Progenitor cell of endocrine pancreas (in vitro differentiated cells): ENCODE data around the gene PTPRK. TPM values are rescaled to one million over a fixed set of nuclear protein-coding genes. Genes with fewer than 3 reads are reported as not detected.

ENCODE experiments used
- DNase-seq: peaks from one replicate; pipeline ENCODE4 v3.0.0; 2021; ENCODE audit warnings: low spot score; ENCODE audit not compliant: unreplicated experiment
- H3K27ac Mint-ChIP-seq: 2 replicates; pipeline ENCODE4 v1.8.0; 2021; ENCODE audit warnings: mild to moderate bottlenecking, moderate library complexity, mixed read lengths
- H3K27me3 Mint-ChIP-seq: 2 replicates; pipeline ENCODE4 v1.8.0; 2021; ENCODE audit warnings: mixed read lengths
- H3K36me3 Mint-ChIP-seq: 2 replicates; pipeline ENCODE4 v1.8.0; 2022; ENCODE audit warnings: mixed read lengths; ENCODE audit not compliant: insufficient read depth
- H3K4me1 Mint-ChIP-seq: 2 replicates; pipeline ENCODE4 v1.8.0; 2021; ENCODE audit warnings: low read depth, mixed read lengths
- H3K4me3 Mint-ChIP-seq: 2 replicates; pipeline ENCODE4 v1.8.0; 2021; ENCODE audit warnings: low read depth, mild to moderate bottlenecking, moderate library complexity, mixed read lengths
- H3K9me3 Mint-ChIP-seq: 2 replicates; pipeline ENCODE4 v1.8.0; 2021; ENCODE audit warnings: low read depth, mixed read lengths
- total RNA-seq: library from RNA; stranded (reverse); gene quantifications from 2 replicates; pipeline ENCODE4 v1.2.1, GENCODE V29; 2021
- TF ChIP-seq, protein P1 (sequence below): fragments of 200-600 bp; sonication (generic); IDR thresholded peaks from one replicate; pipeline ENCODE4 v1.5.0; 2021; ENCODE audit warnings: antibody characterized with exemption, mild to moderate bottlenecking; ENCODE audit not compliant: unreplicated experiment

PTPRK gene
- total RNA-seq, 1 donor from 2014 or later, result 86.2 TPM

DNA sequence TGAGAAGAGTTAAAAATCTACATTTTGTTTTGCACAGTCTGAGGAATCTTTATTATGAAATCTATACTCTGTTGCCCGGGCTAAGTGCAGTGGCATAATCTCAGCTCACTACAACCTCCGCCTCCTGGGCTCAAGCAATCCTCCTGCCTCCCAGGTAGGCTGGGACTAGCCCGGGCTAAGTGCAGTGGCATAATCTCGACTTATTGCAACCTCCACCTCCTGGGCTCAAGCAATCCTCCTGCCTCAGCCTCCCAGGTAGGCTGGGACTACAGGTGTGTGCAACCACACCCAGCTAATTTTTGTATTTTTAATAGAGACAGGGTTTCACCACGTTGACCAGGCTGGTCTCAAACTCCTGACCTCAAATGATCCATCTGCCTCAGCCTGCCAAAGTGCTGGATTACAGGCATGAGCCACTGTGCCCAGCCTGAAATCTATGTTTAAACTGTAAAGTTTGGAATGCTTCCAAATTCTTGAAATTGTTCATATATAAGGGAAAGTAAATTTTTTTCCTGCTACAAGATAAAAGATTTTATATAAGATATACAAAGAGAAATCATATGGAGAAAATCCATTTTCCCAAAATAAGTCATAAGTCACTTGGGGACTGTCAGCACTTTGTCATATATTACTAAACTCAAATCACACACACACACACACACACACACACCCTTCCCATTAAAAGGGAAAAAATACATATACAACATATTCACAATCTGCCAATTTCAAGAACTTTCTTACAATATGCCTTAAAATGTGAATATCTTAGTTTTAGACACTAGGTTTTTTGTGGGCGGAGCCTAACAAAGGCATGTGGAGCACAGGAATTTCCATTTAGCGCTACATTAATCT lies 19.4 kb downstream of the PTPRK start:
- no peak overlapping the region for H3K4me3 Mint-ChIP-seq
- peaks cover 22% of the 10 kb centered on the region for H3K4me1 Mint-ChIP-seq
- H3K27ac Mint-ChIP-seq, result no peak overlapping the region
- DNase-seq, result no peak
- H3K36me3 Mint-ChIP-seq, result no peaks in the 10 kb centered on the region
- no peaks in the 10 kb centered on the region for H3K27me3 Mint-ChIP-seq
- TF ChIP-seq, protein P1, sequence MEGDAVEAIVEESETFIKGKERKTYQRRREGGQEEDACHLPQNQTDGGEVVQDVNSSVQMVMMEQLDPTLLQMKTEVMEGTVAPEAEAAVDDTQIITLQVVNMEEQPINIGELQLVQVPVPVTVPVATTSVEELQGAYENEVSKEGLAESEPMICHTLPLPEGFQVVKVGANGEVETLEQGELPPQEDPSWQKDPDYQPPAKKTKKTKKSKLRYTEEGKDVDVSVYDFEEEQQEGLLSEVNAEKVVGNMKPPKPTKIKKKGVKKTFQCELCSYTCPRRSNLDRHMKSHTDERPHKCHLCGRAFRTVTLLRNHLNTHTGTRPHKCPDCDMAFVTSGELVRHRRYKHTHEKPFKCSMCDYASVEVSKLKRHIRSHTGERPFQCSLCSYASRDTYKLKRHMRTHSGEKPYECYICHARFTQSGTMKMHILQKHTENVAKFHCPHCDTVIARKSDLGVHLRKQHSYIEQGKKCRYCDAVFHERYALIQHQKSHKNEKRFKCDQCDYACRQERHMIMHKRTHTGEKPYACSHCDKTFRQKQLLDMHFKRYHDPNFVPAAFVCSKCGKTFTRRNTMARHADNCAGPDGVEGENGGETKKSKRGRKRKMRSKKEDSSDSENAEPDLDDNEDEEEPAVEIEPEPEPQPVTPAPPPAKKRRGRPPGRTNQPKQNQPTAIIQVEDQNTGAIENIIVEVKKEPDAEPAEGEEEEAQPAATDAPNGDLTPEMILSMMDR, result no peak
- H3K9me3 Mint-ChIP-seq, result no peaks in the 10 kb centered on the region

GRCh38 chr6:128500014-128500413 lies 20.4 kb downstream of the PTPRK start:
- TF ChIP-seq, protein P1, result no peak
- no peak for DNase-seq
- H3K36me3 Mint-ChIP-seq, result no peaks in the 10 kb centered on the region
- H3K27ac Mint-ChIP-seq, result no peak overlapping the region
- no peaks in the 10 kb centered on the region for H3K9me3 Mint-ChIP-seq
- no peaks in the 10 kb centered on the region for H3K27me3 Mint-ChIP-seq
- H3K4me1 Mint-ChIP-seq, result peaks cover 23% of the 10 kb centered on the region
- no peak overlapping the region for H3K4me3 Mint-ChIP-seq

DNA sequence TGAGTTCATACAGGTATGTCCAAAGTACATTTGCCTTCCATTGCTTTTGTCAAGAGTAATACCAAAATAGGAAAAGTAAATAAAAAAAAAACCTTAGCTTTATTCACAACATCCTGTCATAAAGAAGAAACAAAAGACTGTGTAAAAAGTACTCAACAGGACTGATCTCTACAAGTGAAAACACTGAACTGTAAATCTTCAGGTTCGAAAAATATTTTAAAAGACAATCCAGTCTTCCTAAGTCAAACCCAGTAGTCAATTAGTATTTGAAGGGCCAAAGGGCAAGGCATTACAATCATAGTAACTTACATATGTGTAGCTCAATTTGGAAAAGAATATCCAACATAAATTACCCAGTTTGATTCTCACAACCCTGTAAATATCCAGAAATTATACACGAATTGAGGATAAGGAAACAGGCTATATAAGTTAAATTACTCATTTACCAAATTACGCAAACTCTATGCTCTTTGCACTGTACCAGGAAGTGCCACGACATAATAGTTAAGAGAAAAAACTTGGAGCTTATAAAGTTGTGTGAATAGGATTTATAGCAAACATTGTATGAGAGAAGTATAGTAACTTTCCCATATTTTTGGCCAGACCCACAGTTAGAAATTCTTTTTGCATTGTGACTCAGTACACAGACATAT lies 21.2 kb downstream of the PTPRK start:
- H3K4me1 Mint-ChIP-seq, result peaks cover 23% of the 10 kb centered on the region
- TF ChIP-seq, protein P1, result no peak
- DNase-seq, result no peak
- no peaks in the 10 kb centered on the region for H3K9me3 Mint-ChIP-seq
- no peaks in the 10 kb centered on the region for H3K27me3 Mint-ChIP-seq
- H3K36me3 Mint-ChIP-seq, result no peaks in the 10 kb centered on the region
- H3K27ac Mint-ChIP-seq, result no peak overlapping the region
- H3K4me3 Mint-ChIP-seq, result no peak overlapping the region

DNA sequence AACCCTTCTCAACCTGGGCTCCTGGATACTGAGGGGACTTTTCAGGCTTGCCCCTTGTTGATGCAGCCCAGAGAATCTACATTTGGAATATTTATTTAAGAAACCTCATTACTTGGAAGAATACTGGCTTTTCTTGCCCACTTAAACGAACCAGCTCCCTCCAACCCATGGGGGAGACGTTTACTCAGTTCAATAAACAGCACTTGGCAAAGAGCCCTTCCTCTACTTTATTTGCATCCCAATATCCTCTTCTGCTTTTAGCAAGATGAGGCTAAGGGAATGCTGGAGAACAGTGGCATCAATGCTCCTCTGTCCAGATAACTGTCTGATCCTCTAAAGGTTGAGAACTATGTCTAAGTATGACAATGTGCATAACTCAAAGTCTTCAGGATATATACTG lies 22.2 kb downstream of the PTPRK start:
- TF ChIP-seq, protein P1, result no peak
- Mint-ChIP-seq H3K4me3 (no peak overlapping the region), H3K9me3 (no peaks in the 10 kb centered on the region), H3K27me3 (no peaks in the 10 kb centered on the region), H3K27ac (peak overlapping the region; percentile 41), H3K36me3 (peaks cover 1% of the 10 kb centered on the region), H3K4me1 (peaks cover 26% of the 10 kb centered on the region)
- DNase-seq, result no peak

DNA sequence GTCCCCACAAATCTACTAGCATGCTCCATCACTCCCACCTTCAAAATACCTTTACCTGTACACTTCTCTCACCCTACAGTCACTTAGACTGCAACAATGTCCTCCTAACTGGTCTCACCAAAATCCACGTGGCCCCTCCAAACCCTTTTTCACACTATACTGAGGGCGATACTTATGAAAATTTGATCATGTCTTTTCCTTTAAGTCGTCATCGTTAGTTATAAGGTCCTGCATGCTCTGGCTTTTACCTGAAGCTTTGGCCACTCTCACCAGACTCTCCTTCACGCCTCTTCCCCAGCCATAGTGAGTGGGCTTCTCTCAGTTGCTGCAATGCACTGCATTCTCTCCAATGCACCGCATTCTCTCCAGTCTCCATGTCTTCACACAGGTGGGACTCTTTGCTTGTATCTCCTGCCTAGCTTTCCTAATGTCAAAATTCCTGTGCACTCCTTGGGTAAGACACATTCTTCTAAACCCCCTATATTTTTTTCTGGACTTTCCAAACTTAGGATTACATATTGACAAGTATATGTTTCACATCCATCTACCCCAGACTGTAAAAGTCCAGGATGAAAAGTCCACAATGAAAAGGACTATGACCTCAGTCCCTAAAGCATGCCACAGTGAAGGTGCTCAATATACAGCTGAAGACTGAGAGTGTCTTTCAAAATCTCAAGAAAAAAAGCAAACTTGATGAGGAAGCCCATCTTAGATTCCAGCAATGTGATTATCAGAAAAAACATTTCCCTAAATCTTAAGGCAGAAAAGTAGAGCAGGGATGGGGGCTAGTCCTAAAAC lies 24.7 kb downstream of the PTPRK start:
- TF ChIP-seq, protein P1, result no peak
- H3K36me3 Mint-ChIP-seq, result peaks cover 1% of the 10 kb centered on the region
- no peak overlapping the region for H3K4me3 Mint-ChIP-seq
- peaks cover 42% of the 10 kb centered on the region for H3K4me1 Mint-ChIP-seq
- peak overlapping the region; percentile 0 for H3K27ac Mint-ChIP-seq
- no peaks in the 10 kb centered on the region for H3K27me3 Mint-ChIP-seq
- DNase-seq, result no peak
- H3K9me3 Mint-ChIP-seq, result no peaks in the 10 kb centered on the region
